Endothelial cell of umbilical vein (primary cell): Measurements from ENCODE around the gene PASD1.

Source experiments
- EZH2 ChIP-seq: IDR thresholded peaks from 2 replicates; pipeline ENCODE4 v1.6.1; 2012; ENCODE audit warnings: borderline replicate concordance, low read depth, mild to moderate bottlenecking, moderate library complexity, low read length, inconsistent platforms; ENCODE audit not compliant: severe bottlenecking
- FOS ChIP-seq: IDR thresholded peaks from 2 replicates; pipeline ENCODE4 v1.6.1; 2011; ENCODE audit warnings: mild to moderate bottlenecking, low read length, moderate library complexity, borderline replicate concordance; ENCODE audit not compliant: insufficient read depth
- JUN ChIP-seq: IDR thresholded peaks from 2 replicates; pipeline ENCODE4 v1.6.1; 2011; ENCODE audit warnings: borderline replicate concordance, low read depth; ENCODE audit not compliant: insufficient read length, insufficient read depth
- POLR2A ChIP-seq: IDR thresholded peaks from 2 replicates; pipeline ENCODE4 v1.6.1; 2012; ENCODE audit warnings: low read depth, mild to moderate bottlenecking, control low read depth, low read length
- POLR2AphosphoS5 ChIP-seq: IDR thresholded peaks from 2 replicates; pipeline ENCODE4 v1.6.1; 2012; ENCODE audit warnings: low read depth, mild to moderate bottlenecking, control low read depth, low read length, moderate library complexity; ENCODE audit not compliant: insufficient read depth
- TF ChIP-seq, protein P1 (sequence below), 2 donors: IDR thresholded peaks; 1 replicate in 1 of 2; 2 replicates in 1 of 2; pipeline ENCODE4 v1.5.1; 2011; ENCODE audit warnings: low read length in 2 of 2, mild to moderate bottlenecking in 2 of 2, moderate library complexity in 2 of 2, control low read depth in 1 of 2, inconsistent platforms in 1 of 2, low read depth in 1 of 2; ENCODE audit not compliant: insufficient read depth in 1 of 2; ENCODE audit errors: extremely low read depth in 1 of 2
- TF ChIP-seq, protein P2 (sequence below): IDR thresholded peaks from 2 replicates; pipeline ENCODE4 v1.6.1; 2011; ENCODE audit not compliant: insufficient read depth, insufficient read length

DNA sequence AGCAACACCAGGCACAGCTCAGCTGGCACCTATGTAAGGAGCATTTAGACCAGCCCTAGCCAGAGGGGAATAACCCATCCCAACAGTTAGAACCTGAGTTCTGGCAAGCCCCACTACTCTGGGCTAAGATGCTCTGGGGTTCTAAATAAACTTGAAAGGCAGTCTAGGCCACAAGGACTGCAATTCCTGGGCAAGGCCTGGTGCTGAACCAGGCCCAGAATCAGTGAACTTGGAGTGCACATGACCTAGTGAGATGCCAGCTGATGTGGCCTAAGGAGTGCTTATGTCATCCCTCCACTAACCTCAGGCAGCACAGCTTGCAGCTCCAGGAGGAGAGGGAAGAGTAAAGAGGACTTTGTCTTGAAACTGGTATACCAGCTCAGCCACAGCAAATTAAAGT is 124.2 kb downstream of the PASD1 start:
- TF ChIP-seq, protein P1, sequence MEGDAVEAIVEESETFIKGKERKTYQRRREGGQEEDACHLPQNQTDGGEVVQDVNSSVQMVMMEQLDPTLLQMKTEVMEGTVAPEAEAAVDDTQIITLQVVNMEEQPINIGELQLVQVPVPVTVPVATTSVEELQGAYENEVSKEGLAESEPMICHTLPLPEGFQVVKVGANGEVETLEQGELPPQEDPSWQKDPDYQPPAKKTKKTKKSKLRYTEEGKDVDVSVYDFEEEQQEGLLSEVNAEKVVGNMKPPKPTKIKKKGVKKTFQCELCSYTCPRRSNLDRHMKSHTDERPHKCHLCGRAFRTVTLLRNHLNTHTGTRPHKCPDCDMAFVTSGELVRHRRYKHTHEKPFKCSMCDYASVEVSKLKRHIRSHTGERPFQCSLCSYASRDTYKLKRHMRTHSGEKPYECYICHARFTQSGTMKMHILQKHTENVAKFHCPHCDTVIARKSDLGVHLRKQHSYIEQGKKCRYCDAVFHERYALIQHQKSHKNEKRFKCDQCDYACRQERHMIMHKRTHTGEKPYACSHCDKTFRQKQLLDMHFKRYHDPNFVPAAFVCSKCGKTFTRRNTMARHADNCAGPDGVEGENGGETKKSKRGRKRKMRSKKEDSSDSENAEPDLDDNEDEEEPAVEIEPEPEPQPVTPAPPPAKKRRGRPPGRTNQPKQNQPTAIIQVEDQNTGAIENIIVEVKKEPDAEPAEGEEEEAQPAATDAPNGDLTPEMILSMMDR (IDR thresholded peaks at IDR 0.05; ENCODE audit: extremely low read depth in 1 of 2, insufficient read depth in 1 of 2, low read depth in 1 of 2, low read length in 2 of 2) = no peak
- no peak for TF ChIP-seq POLR2A
- TF ChIP-seq POLR2AphosphoS5 = no peak
- no peak for TF ChIP-seq JUN
- TF ChIP-seq, protein P2, sequence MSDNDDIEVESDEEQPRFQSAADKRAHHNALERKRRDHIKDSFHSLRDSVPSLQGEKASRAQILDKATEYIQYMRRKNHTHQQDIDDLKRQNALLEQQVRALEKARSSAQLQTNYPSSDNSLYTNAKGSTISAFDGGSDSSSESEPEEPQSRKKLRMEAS = no peak
- TF ChIP-seq FOS = no peak
- TF ChIP-seq EZH2 = no peak
